Epithelial cell of alveolus of lung (primary cell): ENCODE results near the gene COPE. TPM values are rescaled to one million over a fixed set of nuclear protein-coding genes. Genes with fewer than 3 reads are reported as not detected.

Experiments used
- total RNA-seq: library from RNA; depleted of rRNA; stranded (reverse); fragments of >200 nt; gene quantifications from 2 replicates; pipeline ENCODE4 v1.2.1, GENCODE V29; 2015

The COPE gene
- 338 and 384 TPM in 2 replicates for total RNA-seq

GRCh38 chr19:18919086-18919899 is at the start of gene COPE, which contains the start of gene DDX49:
Gene COPE, minus strand, starts transcription at chr19:18919387. Its CDS starts 39 bp downstream, at chr19:18919348.
Gene DDX49, plus strand, starts transcription at chr19:18919715. Its CDS starts 27 bp downstream, at chr19:18919742.

GRCh38 chr19:18940769-18941627 is 21.8 kb upstream of the COPE start, which contains the start of gene HOMER3:
Gene HOMER3, minus strand, starts transcription at chr19:18941217. Its CDS starts 2,235 bp downstream, at chr19:18938982.

GRCh38 chr19:18895824-18896341 is 23.3 kb downstream of the COPE start, which contains the start of gene CERS1:
Gene CERS1, minus strand, starts transcription at chr19:18896158. Its CDS starts 86 bp downstream, at chr19:18896072.

Other genes starting within 250 kb of the COPE start
- gene CRTC1, start 235.7 kb downstream of the COPE start, total RNA-seq, result 2.1 and 6.8 TPM in 2 replicates
- under 0.01 TPM in 1 of 2 replicates, not detected in the other for gene COMP, start 128.1 kb downstream of the COPE start, total RNA-seq
- 44.2 and 97.0 TPM in 2 replicates for gene UPF1, start 87.4 kb downstream of the COPE start, total RNA-seq
- gene CERS1, start 23.2 kb downstream of the COPE start, total RNA-seq, result 1.0 and 1.2 TPM in 2 replicates
- 57.7 and 67.2 TPM in 2 replicates for gene DDX49, start 328 bp upstream of the COPE start, total RNA-seq
- 68.7 and 76.3 TPM in 2 replicates for gene HOMER3, start 21.8 kb upstream of the COPE start, total RNA-seq
- 20.0 and 36.6 TPM in 2 replicates for gene SUGP2, start 114.1 kb upstream of the COPE start, total RNA-seq
- 23.6 and 37.8 TPM in 2 replicates for gene ARMC6, start 114.2 kb upstream of the COPE start, total RNA-seq
- 4.3 and 11.2 TPM in 2 replicates for gene SLC25A42, start 144.6 kb upstream of the COPE start, total RNA-seq
- gene TMEM161A, start 219.1 kb upstream of the COPE start, total RNA-seq, result 39.6 and 51.0 TPM in 2 replicates